ENCODE measurements around the gene ANGEL1. TPM values are rescaled to one million over a fixed set of nuclear protein-coding genes. Genes with fewer than 3 reads are reported as not detected.

Gene ANGEL1
- total RNA-seq, 4 donors from 2014 or later, result 11.8 to 18.8 (median 16.3) TPM

DNA sequence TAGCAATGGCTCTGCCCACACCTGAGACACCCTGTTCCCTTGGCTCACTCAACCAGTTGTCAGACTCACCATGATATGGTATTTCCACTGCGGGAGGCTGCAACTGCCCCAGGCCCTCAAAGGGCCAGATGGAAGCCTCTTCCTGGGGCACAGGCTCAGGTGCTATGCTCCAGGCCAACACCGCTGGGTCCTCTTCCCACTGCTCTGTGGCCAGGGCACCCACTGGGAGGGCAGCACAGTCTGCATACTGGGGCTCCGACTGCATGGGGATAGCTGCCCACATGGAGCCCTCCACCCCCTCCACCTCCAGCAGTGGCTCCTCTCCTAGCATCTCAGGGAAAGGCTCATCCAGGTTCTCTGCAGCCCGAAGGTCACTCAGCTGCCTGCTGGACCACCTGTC lies 3.7 kb downstream of the ANGEL1 start:
- TF ChIP-seq, protein P1, sequence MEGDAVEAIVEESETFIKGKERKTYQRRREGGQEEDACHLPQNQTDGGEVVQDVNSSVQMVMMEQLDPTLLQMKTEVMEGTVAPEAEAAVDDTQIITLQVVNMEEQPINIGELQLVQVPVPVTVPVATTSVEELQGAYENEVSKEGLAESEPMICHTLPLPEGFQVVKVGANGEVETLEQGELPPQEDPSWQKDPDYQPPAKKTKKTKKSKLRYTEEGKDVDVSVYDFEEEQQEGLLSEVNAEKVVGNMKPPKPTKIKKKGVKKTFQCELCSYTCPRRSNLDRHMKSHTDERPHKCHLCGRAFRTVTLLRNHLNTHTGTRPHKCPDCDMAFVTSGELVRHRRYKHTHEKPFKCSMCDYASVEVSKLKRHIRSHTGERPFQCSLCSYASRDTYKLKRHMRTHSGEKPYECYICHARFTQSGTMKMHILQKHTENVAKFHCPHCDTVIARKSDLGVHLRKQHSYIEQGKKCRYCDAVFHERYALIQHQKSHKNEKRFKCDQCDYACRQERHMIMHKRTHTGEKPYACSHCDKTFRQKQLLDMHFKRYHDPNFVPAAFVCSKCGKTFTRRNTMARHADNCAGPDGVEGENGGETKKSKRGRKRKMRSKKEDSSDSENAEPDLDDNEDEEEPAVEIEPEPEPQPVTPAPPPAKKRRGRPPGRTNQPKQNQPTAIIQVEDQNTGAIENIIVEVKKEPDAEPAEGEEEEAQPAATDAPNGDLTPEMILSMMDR (IDR thresholded peaks at IDR 0.05), result no peak
- no peak for DNase-seq (ENCODE audit: low spot score)

DNA sequence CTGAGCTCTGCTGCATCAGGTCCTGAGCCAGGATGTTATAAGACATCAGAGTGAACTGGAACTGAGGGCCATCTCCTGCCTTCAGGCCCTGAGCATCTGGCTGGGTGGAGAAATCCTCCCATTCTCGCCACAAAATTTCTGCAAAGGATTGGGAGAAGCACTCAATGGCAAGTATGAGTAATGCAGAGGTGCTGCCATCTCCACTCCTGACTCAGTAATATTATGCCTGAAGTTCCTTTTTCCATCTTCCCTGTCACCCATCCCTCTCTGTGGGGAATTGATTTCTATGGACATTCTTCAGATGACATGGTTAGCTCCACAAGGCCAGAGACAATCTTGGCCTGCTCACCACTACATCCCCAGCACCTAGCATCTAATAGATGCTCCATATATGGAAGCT lies 4.7 kb downstream of the ANGEL1 start:
- ATAC-seq (ENCODE audit: low FRiP score) (no peak), DNase-seq (ENCODE audit: low spot score) (no peak)
- TF ChIP-seq, protein P1 (IDR thresholded peaks at IDR 0.05), result no peak

More for the DNA sequence above, 3.7 kb downstream of the ANGEL1 start:
- no peak for ATAC-seq (ENCODE audit: low FRiP score)

DNA sequence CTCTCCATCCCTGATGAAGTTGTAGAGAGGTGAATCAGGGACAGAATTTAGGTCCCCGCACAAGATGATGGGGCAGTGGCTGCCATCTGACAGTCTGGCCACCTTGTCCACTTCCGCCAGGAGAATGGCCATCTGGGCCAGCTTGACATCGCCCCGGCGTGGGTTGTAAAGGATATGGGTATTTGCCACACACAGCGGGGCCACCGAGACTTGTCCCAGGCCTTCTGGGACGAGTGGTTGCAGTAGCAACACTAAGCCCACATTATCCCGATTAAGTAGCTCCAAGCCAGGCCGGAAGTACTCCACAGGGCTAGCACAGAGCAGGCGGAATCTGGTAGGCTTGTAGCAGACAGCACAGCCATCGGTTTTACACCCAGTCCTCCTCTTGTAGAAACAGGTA lies 6.2 kb downstream of the ANGEL1 start:
- no peak for DNase-seq (ENCODE audit: low spot score)
- no peak for ATAC-seq (ENCODE audit: low FRiP score)

DNA sequence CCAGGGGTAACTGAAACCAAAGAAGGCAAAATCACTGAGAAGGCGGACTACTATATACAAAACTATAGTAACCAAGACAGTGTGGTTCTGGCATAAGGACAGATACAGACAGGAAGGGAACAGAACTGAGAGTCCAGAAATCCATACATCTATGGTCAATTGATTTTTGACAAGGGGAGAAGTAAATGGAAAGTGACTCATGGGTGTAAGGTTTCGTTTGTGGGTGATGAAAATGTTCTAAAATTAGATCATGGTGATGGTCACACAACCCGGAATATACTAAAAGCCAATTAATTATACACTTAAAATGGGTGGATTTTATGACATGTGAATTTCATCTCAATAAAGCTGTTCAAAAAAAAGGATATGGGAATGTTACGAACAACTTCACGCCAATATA lies 18.7 kb downstream of the ANGEL1 start:
- TF ChIP-seq, protein P1 (IDR thresholded peaks at IDR 0.05), result no peak
- DNase-seq (ENCODE audit: low spot score) (no peak), ATAC-seq (ENCODE audit: low FRiP score) (no peak)

More for the DNA sequence above, 6.2 kb downstream of the ANGEL1 start:
- TF ChIP-seq, protein P1 (IDR thresholded peaks at IDR 0.05), result no peak

DNA sequence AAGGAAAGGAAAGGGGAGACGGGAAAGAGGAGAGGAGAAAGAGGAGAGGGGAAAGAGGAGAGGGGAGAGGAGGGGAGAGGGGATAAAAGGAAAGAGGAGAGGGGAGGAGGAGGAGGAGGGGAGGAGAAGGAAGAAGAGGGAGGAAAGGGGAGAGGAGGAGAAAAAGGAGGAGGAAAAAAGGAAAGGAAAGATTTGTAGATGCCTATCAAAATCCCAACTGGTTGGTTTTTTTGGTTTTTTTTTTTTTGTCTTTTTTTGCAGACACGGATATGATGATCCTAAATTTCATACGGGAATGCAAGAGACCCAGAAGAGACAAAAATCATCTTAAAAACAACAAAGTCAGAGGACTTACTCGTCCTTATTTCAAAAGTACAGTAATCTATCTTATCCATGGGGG lies 19.4 kb downstream of the ANGEL1 start:
- ATAC-seq (ENCODE audit: low FRiP score) (no peak), DNase-seq (ENCODE audit: low spot score) (no peak)

DNA sequence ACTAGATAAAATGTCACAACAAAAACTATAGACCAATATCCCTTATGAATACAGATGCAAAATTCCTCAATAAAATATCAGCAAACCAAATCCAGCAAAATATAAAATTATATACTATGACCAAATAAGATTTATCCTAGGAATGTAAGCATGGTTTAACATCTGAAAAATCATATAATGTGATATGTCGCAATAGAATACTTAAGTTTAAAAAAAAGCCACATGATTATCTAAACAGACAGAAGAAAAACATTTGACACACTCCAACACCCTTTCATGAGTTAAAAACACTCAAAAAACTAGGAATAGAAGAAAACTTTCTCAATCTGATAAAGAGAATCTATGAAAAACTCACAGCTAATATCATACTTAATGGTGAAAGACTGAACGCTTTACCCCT lies 20.3 kb downstream of the ANGEL1 start:
- TF ChIP-seq, protein P1 (IDR thresholded peaks at IDR 0.05), result no peak
- no peak for ATAC-seq (ENCODE audit: low FRiP score)
- no peak for DNase-seq (ENCODE audit: low spot score)

More for the DNA sequence above, 19.4 kb downstream of the ANGEL1 start:
- TF ChIP-seq, protein P1 (IDR thresholded peaks at IDR 0.05), result no peak

DNA sequence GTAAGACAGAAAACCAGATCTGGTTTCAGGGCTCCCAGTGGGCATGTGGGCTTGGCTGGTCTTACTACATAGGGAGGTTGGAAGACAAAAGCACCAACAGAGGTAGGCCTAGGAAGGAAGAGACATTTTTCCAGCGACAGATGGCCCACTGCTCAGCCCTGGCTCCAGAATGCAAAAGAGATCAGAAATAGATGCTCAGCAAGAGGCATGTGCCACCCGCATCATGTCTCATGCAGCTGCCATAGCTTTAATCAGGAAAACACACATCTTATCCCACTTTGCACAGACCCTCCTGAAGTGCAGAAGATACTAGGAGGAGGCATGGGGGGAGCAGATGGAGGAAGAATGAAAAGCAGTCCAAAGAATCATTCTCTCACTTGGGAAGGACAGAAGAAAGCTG lies 26.1 kb downstream of the ANGEL1 start:
- no peak for DNase-seq (ENCODE audit: low spot score)
- TF ChIP-seq, protein P1 (IDR thresholded peaks at IDR 0.05), result no peak
- ATAC-seq (ENCODE audit: low FRiP score), result no peak

Measured in omental fat pad (tissue), 4 donors.